Measurements from ENCODE around the gene RNF144B. TPM values are rescaled to one million over a fixed set of nuclear protein-coding genes. Genes with fewer than 3 reads are reported as not detected.

Gene RNF144B
- total and polyA plus RNA-seq, 2 of the 8 experiments (the other 6 are each of a cell fraction or from before 2014, with no cell fraction given): 1.8 to 11.2 TPM

DNA sequence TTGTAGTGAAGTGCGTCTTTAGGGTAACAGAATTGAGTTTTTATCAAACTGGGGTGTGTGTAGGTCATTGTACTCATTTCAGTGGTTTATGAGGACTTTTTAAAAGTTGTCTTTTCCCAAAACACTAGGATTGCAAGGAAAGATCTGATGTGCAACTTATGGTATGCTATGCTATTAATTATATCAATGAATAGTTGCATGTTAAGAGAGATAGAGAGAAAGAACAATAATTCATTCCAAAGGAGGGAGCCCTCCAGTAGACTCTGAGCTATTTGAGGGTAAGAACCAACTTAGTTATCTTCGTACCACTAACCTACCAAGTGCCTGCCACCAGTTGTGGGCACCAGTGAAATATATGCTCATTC, 117.1 kb downstream of the RNF144B start:
- H3K56ac ChIP-seq (replicated peaks; ENCODE audit: insufficient read length, low read depth, low read length): no peak overlapping the region
- CTCF ChIA-PET (ENCODE audit: partially characterized antibody): interaction anchor here (0.7 to 15.6 kb wide), 21 partner anchors 9 to 498 kb away, joined by 3 to 268 read pairs (median 6); partner anchors contain the start of gene RNF144B
- no peak overlapping the region for H2BK15ac ChIP-seq (ENCODE audit: low read length)
- H3K79me2 ChIP-seq (ENCODE audit: control insufficient read depth in 1 of 2, insufficient read depth in 2 of 2, low read length in 2 of 2): no peaks in the 10 kb centered on the region
- DNase-seq (ENCODE audit: low read depth in 1 of 2, low spot score in 2 of 2) (no peak), FAIRE-seq (no peak)
- H4K20me1 ChIP-seq (replicated peaks in 1 of 2; ENCODE audit: control insufficient read depth in 1 of 2, insufficient read depth in 2 of 2, low read length in 2 of 2): no peaks in the 10 kb centered on the region
- no peak overlapping the region for H2AK5ac ChIP-seq (ENCODE audit: low read depth, low read length)
- H3K36me3 ChIP-seq (ENCODE audit: control insufficient read depth in 2 of 4, insufficient read depth in 4 of 4, low read length in 3 of 4): no peaks in the 10 kb centered on the region
- H3K9me3 ChIP-seq (ENCODE audit: insufficient read depth in 2 of 2, low read depth in 1 of 2, low read length in 1 of 2): no peaks in the 10 kb centered on the region
- no peak overlapping the region for H3K4ac ChIP-seq (replicated peaks; ENCODE audit: insufficient read length, low read depth, low read length)
- POLR2A ChIA-PET (ENCODE audit: partially characterized antibody): no interaction called here
- H3K4me3 ChIP-seq (ENCODE audit: extremely low read depth in 1 of 4, insufficient read depth in 2 of 4, low read depth in 3 of 4, low read length in 4 of 4): no peak overlapping the region
- WGBS, 2 experiments (ENCODE audit: extremely low coverage in 1 of 2, insufficient coverage in 1 of 2, insufficient read length in 1 of 2, insufficient replicate concordance in 2 of 2, low coverage in 1 of 2, low lambda C conversion rate in 2 of 2, missing lambda C conversion rate in 1 of 2): 68% methylated on average over 2 of the region's 2 CpGs; no CpG with 5 or more reads in 1 of the 2 experiments
- no peak overlapping the region for H2BK20ac ChIP-seq (ENCODE audit: low read length)
- H3K9ac ChIP-seq (replicated peaks in 1 of 4; ENCODE audit: extremely low read depth in 1 of 4, low read depth in 3 of 4, low read length in 3 of 4): no peak overlapping the region
- no peaks in the 10 kb centered on the region for H3K27me3 ChIP-seq (replicated peaks in 1 of 4; ENCODE audit: control insufficient read depth in 3 of 4, extremely low read depth in 1 of 4, insufficient read depth in 3 of 4, low read length in 3 of 4)
- no peak overlapping the region for H2BK5ac ChIP-seq (ENCODE audit: low read depth, low read length)
- H4K5ac ChIP-seq (ENCODE audit: insufficient read length, low read depth, low read length): no peak overlapping the region
- no peak overlapping the region for H4K8ac ChIP-seq (ENCODE audit: extremely low read depth, insufficient read depth, low read length)
- no peaks in the 10 kb centered on the region for H3K4me1 ChIP-seq (replicated peaks in 1 of 4; ENCODE audit: control insufficient read depth in 3 of 4, insufficient read depth in 4 of 4, low read length in 3 of 4)
- no peak overlapping the region for H2BK12ac ChIP-seq (ENCODE audit: low read depth, low read length)
- no peak overlapping the region for H3K4me2 ChIP-seq (ENCODE audit: insufficient read depth in 1 of 2, low read depth in 2 of 2, low read length in 2 of 2)
- no peak overlapping the region for H4K91ac ChIP-seq (replicated peaks; ENCODE audit: insufficient read length, low read length)
- H3K79me1 ChIP-seq (ENCODE audit: low read depth, low read length): no peaks in the 10 kb centered on the region
- H2AFZ ChIP-seq (ENCODE audit: low read length): no peak overlapping the region
- no peaks in the 10 kb centered on the region for H3K23me2 ChIP-seq (ENCODE audit: low read depth, low read length)
- H3K27ac ChIP-seq (ENCODE audit: low read depth, low read length): no peak overlapping the region
- H3K18ac ChIP-seq (ENCODE audit: extremely low read depth, low read length): no peak overlapping the region
- no peak overlapping the region for H3K23ac ChIP-seq (ENCODE audit: insufficient read length)
- TF ChIP-seq SIRT6 (IDR thresholded peaks at IDR 0.05; ENCODE audit: low read length) (no peak), RNF2 (IDR thresholded peaks at IDR 0.05; ENCODE audit: borderline replicate concordance, low read depth, low read length, missing control alignments, poor library complexity, severe bottlenecking) (no peak), TAF7 (optimal IDR thresholded peaks at IDR 0.05; ENCODE audit: borderline replicate concordance, low read depth, low read length) (no peak), TEAD4 (IDR thresholded peaks at IDR 0.05; ENCODE audit: low read depth, low read length) (no peak), HDAC6 (IDR thresholded peaks at IDR 0.05; ENCODE audit: low read depth, low read length) (no peak), POLR2AphosphoS5 (IDR thresholded peaks at IDR 0.05; ENCODE audit: low read depth, low read length) (no peak), BACH1 (IDR thresholded peaks at IDR 0.05; ENCODE audit: low read length) (no peak), SP1 (IDR thresholded peaks at IDR 0.05; ENCODE audit: low read depth, low read length) (no peak)
- TF ChIP-seq, protein P1, sequence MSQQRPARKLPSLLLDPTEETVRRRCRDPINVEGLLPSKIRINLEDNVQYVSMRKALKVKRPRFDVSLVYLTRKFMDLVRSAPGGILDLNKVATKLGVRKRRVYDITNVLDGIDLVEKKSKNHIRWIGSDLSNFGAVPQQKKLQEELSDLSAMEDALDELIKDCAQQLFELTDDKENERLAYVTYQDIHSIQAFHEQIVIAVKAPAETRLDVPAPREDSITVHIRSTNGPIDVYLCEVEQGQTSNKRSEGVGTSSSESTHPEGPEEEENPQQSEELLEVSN (IDR thresholded peaks at IDR 0.05): no peak
- H3K14ac ChIP-seq (ENCODE audit: insufficient read length): no peak overlapping the region
- no peak overlapping the region for H2BK120ac ChIP-seq (replicated peaks; ENCODE audit: low read depth, low read length)

All from H1 (cell line).